Activated CD4-positive, alpha-beta T cell treated with anti-CD3 and anti-CD28 coated beads, Interleukin-2, amount 50 U/mL, for 24 hours (primary cell): Measurements from ENCODE around the gene NIFK.

Experiments
- DNase-seq, 2 donors: peaks; one replicate each; pipeline ENCODE4 v3.0.0-alpha.2; 2020; ENCODE audit warnings: low read depth in 1 of 2, low spot score in 1 of 2

Gene NIFK

GRCh38 chr2:121736462-121737336 lies at the start of gene NIFK:
TSS of gene NIFK (minus strand) at chr2:121736875. CDS start at chr2:121736850, 25 bp downstream.
- DNase-seq = peak; percentile 100

- no peak for DNase-seq
Observed at GRCh38 chr2:121783180-121783579, 46.5 kb upstream of the NIFK start.

GRCh38 chr2:121778741-121779487 lies 42.2 kb upstream of the NIFK start:
- DNase-seq = no peak

GRCh38 chr2:121777699-121778058 lies 41.0 kb upstream of the NIFK start:
- no peak for DNase-seq

- no peak for DNase-seq
Observed at GRCh38 chr2:121776885-121777698, 40.4 kb upstream of the NIFK start.

- no peak for DNase-seq
Observed at GRCh38 chr2:121776361-121776760, 39.7 kb upstream of the NIFK start.

- DNase-seq = no peak
Observed at GRCh38 chr2:121774235-121774634, 37.6 kb upstream of the NIFK start.

GRCh38 chr2:121771976-121772742 lies 35.5 kb upstream of the NIFK start:
- DNase-seq = no peak

- DNase-seq = no peak
Observed at GRCh38 chr2:121768143-121768755, 31.6 kb upstream of the NIFK start.

GRCh38 chr2:121766624-121767023 lies 29.9 kb upstream of the NIFK start:
- DNase-seq = no peak

- no peak for DNase-seq
Observed at GRCh38 chr2:121764681-121765228, 28.1 kb upstream of the NIFK start.

GRCh38 chr2:121755237-121756111 lies 18.8 kb upstream of the NIFK start, which contains the start of gene TSN:
TSS of gene TSN (plus strand) at chr2:121755651. CDS start at chr2:121755780, 129 bp downstream.
- peak; percentile 87 to 96 for DNase-seq

GRCh38 chr2:121754851-121755236 lies 18.2 kb upstream of the NIFK start:
- no peak for DNase-seq

GRCh38 chr2:121748202-121748601 lies 11.5 kb upstream of the NIFK start:
- no peak for DNase-seq

GRCh38 chr2:121746071-121746578 lies 9.4 kb upstream of the NIFK start:
- DNase-seq = no peak

- DNase-seq = no peak
Observed at GRCh38 chr2:121741450-121741849, 4.8 kb upstream of the NIFK start.

GRCh38 chr2:121740973-121741372 lies 4.3 kb upstream of the NIFK start:
- DNase-seq = no peak

- no peak for DNase-seq
Observed at GRCh38 chr2:121736140-121736461, 574 bp downstream of the NIFK start.

GRCh38 chr2:121735518-121736074 lies 1.1 kb downstream of the NIFK start:
- no peak for DNase-seq
